HepG2 (cell line): ENCODE measurements around the gene C2orf49. TPM values are rescaled to one million over a fixed set of nuclear protein-coding genes. Genes with fewer than 3 reads are reported as not detected.

Experiments used
- ADNP ChIP-seq: sonication (generic); formaldehyde crosslinking; IDR thresholded peaks from 2 replicates; pipeline ENCODE4 v1.4.0; 2020; ENCODE audit warnings: missing genetic modification reagents
- CBX2 ChIP-seq, 2 experiments: fragments of 200-600 bp in 1 of 2; sonication (generic); formaldehyde crosslinking in 1 of 2; IDR thresholded peaks; 2 replicates each; pipeline versions ENCODE4 v1.7.0 to v1.8.1; 2018 to 2022; ENCODE audit warnings: low read depth in 2 of 2, low read length in 1 of 2, mild to moderate bottlenecking in 1 of 2, missing genetic modification reagents in 1 of 2
- HNF1A ChIP-seq, 2 experiments: sonication (generic) in 1 of 2; formaldehyde crosslinking in 1 of 2; IDR thresholded peaks; 2 replicates each; pipeline versions ENCODE4 v1.4.0 to v1.6.1; 2016 to 2020; ENCODE audit warnings: borderline replicate concordance in 1 of 2, low read depth in 1 of 2, mild to moderate bottlenecking in 1 of 2, missing genetic modification reagents in 1 of 2
- RXRA ChIP-seq: sonication (generic); formaldehyde crosslinking; IDR thresholded peaks from 2 replicates; pipeline ENCODE4 v1.5.1; 2020; ENCODE audit warnings: missing genetic modification reagents
- SAP130 ChIP-seq: IDR thresholded peaks from 2 replicates; pipeline ENCODE4 v1.6.1; 2016; ENCODE audit warnings: low read depth
- SP2 ChIP-seq: sonication (generic); formaldehyde crosslinking; IDR thresholded peaks from 2 replicates; pipeline ENCODE4 v1.5.1; 2020; ENCODE audit warnings: mild to moderate bottlenecking, missing genetic modification reagents
- SRY ChIP-seq: sonication (generic); formaldehyde crosslinking; IDR thresholded peaks from 2 replicates; pipeline ENCODE4 v1.8.0; 2022; ENCODE audit warnings: mild to moderate bottlenecking, missing genetic modification reagents
- TFDP1 ChIP-seq: IDR thresholded peaks from 2 replicates; pipeline ENCODE4 v1.6.1; 2016; ENCODE audit warnings: missing compliant biosample characterization, missing genetic modification reagents, borderline replicate concordance
- ZBTB34 ChIP-seq: sonication (generic); formaldehyde crosslinking; IDR thresholded peaks from 2 replicates; pipeline ENCODE4 v1.8.0; 2022; ENCODE audit warnings: mild to moderate bottlenecking, missing genetic modification reagents
- ZMAT3 ChIP-seq: sonication (generic); formaldehyde crosslinking; conservative IDR thresholded peaks from 2 replicates; pipeline ENCODE4 v1.7.0; 2021; ENCODE audit warnings: missing genetic modification reagents
- ZNF24 ChIP-seq: fragments of 450-650 bp; IDR thresholded peaks from 2 replicates; pipeline ENCODE4 v1.6.1; 2017; ENCODE audit warnings: antibody characterized with exemption, mild to moderate bottlenecking
- ZNF362 ChIP-seq: sonication (generic); formaldehyde crosslinking; IDR thresholded peaks from 2 replicates; pipeline ENCODE4 v1.4.0; 2020; ENCODE audit warnings: missing genetic modification reagents, mild to moderate bottlenecking, borderline replicate concordance
- ZNF414 ChIP-seq: sonication (generic); formaldehyde crosslinking; IDR thresholded peaks from 2 replicates; pipeline ENCODE4 v1.5.0; 2020; ENCODE audit warnings: missing genetic modification reagents
- ZNF501 ChIP-seq: sonication (generic); formaldehyde crosslinking; IDR thresholded peaks from 2 replicates; pipeline ENCODE4 v1.5.1; 2020; ENCODE audit warnings: mild to moderate bottlenecking, moderate library complexity, missing genetic modification reagents
- ZNF572 ChIP-seq: sonication (generic); formaldehyde crosslinking; IDR thresholded peaks from 2 replicates; pipeline ENCODE4 v1.5.1; 2020; ENCODE audit warnings: mild to moderate bottlenecking, missing genetic modification reagents
- ZNF660 ChIP-seq: sonication (generic); formaldehyde crosslinking; IDR thresholded peaks from 2 replicates; pipeline ENCODE4 v1.5.1; 2020; ENCODE audit warnings: mild to moderate bottlenecking, low read depth, missing genetic modification reagents, borderline replicate concordance
- ZNF672 ChIP-seq: sonication (generic); formaldehyde crosslinking; IDR thresholded peaks from 2 replicates; pipeline ENCODE4 v1.8.1; 2022; ENCODE audit warnings: missing genetic modification reagents
- polyA plus RNA-seq, 8 experiments: library from polyadenylated mRNA; depleted of rRNA in 3 of 8; stranded (reverse) in 7 of 8; unstranded in 1 of 8; fragments of >200 nt; fragmentation: Illumina TruSeq in 4 of 8; extraction: Trizol in 4 of 8; gene quantifications; 2 replicates each; pipeline versions ENCODE4 v1.2.1 to v1.2.3, GENCODE V29; 2011 to 2016; ENCODE audit warnings: low read depth in 4 of 8, missing spikeins in 1 of 8, mixed read lengths in 1 of 8; ENCODE audit not compliant: insufficient read depth in 1 of 8
- total RNA-seq, 5 experiments: library from RNA; depleted of rRNA; stranded (reverse); fragments of >200 nt; fragmentation: Illumina TruSeq; extraction: Trizol; gene quantifications; 2 replicates each; pipeline ENCODE4 v1.2.3, GENCODE V29; 2016; ENCODE audit warnings: low read depth in 1 of 5

C2orf49 gene
- total and polyA plus RNA-seq, 2 of the 13 experiments (the other 11 are each of a cell fraction or from before 2014, with no cell fraction given), result 24.7 to 28.8 TPM

GRCh38 chr2:105329561-105330495 lies 7.5 kb upstream of the C2orf49 start, which contains the start of gene TGFBRAP1 (continued):
- TF ChIP-seq HNF1A (IDR thresholded peaks at IDR 0.05; ENCODE audit: low read depth), result no peak
- TF ChIP-seq HNF1A (CRISPR knock-in tag; IDR thresholded peaks at IDR 0.05; ENCODE audit: borderline replicate concordance), result no peak; the same call in 1 of the 2 replicates
- TF ChIP-seq ZBTB34 (CRISPR knock-in tag), result peak; percentile 26; the same call in 1 of the 2 replicates
- peak; percentile 29; the same call in 1 of the 2 replicates for TF ChIP-seq SAP130
- TF ChIP-seq CBX2 (IDR thresholded peaks at IDR 0.05; ENCODE audit: low read depth, low read length), result no peak
- no peak for TF ChIP-seq CBX2 (CRISPR knock-in tag; IDR thresholded peaks at IDR 0.05; ENCODE audit: low read depth)
- TF ChIP-seq ZNF414 (CRISPR knock-in tag), result 0 out of 2 replicates have a peak, but pooled peaks have one; percentile 33
- peak; percentile 59; the same call in 1 of the 2 replicates for TF ChIP-seq ZNF572 (CRISPR knock-in tag)
- TF ChIP-seq ZNF24, result peak; percentile 61; the same call in 1 of the 2 replicates
- TF ChIP-seq ZNF672 (CRISPR knock-in tag), result no peak
- peak; percentile 46; the same call in 1 of the 2 replicates for TF ChIP-seq ZNF501 (CRISPR knock-in tag)
- no peak for TF ChIP-seq ZNF660
- TF ChIP-seq ADNP (CRISPR knock-in tag), result no peak
- no peak for TF ChIP-seq ZNF362 (CRISPR knock-in tag)
- peak; percentile 79 for TF ChIP-seq RXRA (CRISPR knock-in tag)
- TF ChIP-seq ZMAT3 (CRISPR knock-in tag), result 0 out of 2 replicates have a peak, but pooled peaks have one; percentile 29
- peak; percentile 70 for TF ChIP-seq TFDP1 (CRISPR knock-in tag)
- TF ChIP-seq SRY (CRISPR knock-in tag), result peak; percentile 90; the same call in 1 of the 2 replicates
- peak; percentile 38; the same call in 1 of the 2 replicates for TF ChIP-seq SP2 (CRISPR knock-in tag)
